ENCODE results near the gene MADD. TPM values are rescaled to one million over a fixed set of nuclear protein-coding genes. Genes with fewer than 3 reads are reported as not detected.

The MADD gene
- total RNA-seq, 1 donor from 2014 or later: 53.7 TPM

DNA sequence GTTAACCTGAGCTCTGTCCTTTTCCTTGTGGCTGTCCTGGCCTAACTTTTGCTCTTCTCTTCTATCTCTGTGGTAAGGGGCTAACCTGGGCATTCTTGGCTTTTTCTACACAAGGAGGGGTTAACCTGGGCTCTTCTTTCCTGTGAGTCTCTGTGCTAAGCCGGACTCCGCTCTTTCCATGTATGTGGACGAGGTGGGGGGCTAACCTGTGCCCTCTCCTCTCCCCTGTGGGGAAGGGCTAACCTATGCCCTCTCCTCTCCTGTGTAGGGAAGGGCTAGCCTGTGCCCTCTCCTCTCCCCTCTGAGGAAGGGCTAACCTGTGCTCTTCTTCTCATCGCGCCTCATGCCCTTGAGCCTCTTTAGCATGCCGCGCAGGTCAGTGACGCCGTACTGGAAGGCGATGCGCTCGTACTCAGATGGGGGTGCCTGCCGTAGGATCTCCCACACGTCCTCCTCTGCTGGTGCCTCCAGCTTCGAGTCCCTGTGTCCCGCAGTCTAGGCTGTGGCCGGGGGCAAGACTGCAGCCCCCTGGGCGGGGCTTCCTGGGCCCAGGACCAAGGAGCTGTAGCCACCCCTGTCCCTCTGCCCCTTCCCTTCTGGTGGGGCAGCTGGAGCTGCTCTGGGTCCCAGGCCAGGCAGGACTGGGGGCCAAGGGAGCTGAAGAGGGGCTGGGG lies 76.1 kb downstream of the MADD start:
- TF ChIP-seq, protein P1, sequence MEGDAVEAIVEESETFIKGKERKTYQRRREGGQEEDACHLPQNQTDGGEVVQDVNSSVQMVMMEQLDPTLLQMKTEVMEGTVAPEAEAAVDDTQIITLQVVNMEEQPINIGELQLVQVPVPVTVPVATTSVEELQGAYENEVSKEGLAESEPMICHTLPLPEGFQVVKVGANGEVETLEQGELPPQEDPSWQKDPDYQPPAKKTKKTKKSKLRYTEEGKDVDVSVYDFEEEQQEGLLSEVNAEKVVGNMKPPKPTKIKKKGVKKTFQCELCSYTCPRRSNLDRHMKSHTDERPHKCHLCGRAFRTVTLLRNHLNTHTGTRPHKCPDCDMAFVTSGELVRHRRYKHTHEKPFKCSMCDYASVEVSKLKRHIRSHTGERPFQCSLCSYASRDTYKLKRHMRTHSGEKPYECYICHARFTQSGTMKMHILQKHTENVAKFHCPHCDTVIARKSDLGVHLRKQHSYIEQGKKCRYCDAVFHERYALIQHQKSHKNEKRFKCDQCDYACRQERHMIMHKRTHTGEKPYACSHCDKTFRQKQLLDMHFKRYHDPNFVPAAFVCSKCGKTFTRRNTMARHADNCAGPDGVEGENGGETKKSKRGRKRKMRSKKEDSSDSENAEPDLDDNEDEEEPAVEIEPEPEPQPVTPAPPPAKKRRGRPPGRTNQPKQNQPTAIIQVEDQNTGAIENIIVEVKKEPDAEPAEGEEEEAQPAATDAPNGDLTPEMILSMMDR (IDR thresholded peaks at IDR 0.05): no peak

DNA sequence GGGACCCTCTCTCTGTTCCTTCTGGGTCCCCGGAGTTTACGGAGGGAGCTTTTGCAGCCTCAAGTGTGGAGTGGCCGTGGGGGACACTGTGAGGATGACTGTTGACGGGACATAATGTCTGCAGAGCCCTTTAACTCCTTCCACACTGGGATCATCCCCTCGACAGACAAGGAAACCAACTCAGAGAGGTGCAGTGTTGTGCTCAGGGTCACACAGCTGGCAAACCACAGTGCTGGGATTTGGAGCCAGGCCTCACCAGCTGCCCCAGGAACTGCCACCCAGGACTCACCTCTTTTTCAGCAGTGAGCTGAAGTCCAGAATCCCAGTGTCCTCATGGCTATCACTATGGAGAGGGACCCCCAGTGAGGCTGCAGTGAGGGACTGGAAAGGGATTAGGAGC lies 77.2 kb downstream of the MADD start:
- TF ChIP-seq, protein P1 (IDR thresholded peaks at IDR 0.05): no peak
- Histone ChIP-seq H3K4me3 (no peak overlapping the region), H3K4me1 (no peaks in the 10 kb centered on the region), H3K36me3 (no peaks in the 10 kb centered on the region), H3K9me3 (no peaks in the 10 kb centered on the region), H3K27me3 (ENCODE audit: low read depth) (no peaks in the 10 kb centered on the region), H3K27ac (no peak overlapping the region)
- intact Hi-C loops (cut with DNase I): no loop called here
- no peak for DNase-seq
- no peak for ATAC-seq

More for the DNA sequence above, 76.1 kb downstream of the MADD start:
- intact Hi-C loops (cut with DNase I): no loop called here
- H3K27ac ChIP-seq: no peak overlapping the region
- no peaks in the 10 kb centered on the region for H3K27me3 ChIP-seq (ENCODE audit: low read depth)
- ATAC-seq (no peak), DNase-seq (no peak)
- no peaks in the 10 kb centered on the region for H3K4me1 ChIP-seq
- H3K4me3 ChIP-seq: no peak overlapping the region
- H3K9me3 ChIP-seq: no peaks in the 10 kb centered on the region
- no peaks in the 10 kb centered on the region for H3K36me3 ChIP-seq

DNA sequence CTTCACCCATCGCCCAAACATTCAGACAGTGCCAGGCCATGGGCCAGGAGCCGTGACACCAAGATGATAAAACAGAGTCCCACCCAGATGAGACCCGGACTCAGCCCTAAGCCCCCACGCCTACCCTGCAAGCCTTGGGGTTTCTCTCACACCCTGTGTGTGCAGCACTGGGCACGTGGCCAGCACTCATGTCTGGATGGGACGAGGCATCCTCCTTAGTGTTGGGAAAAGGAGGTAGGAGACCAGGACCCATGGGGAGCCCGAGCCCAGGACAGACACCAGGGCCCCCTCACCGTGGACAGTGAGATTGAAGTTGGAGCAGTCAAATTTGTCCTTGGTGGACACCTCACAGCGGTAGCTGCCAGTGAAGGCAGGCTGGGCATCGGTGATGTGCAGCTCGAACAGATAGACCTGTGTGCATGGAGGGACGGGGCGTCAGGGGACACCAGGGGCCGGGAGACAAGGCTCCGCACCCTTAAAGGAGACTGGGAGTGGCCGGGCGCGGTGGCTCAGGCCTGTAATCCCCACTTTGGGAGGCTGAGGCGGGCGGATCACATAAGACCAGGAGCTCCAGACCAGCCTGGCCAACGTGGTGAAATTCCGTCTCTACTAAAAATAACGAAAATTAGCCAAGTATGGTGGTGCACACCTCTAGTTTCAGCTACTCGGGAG lies 78.3 kb downstream of the MADD start:
- ATAC-seq (no peak), DNase-seq (no peak)
- intact Hi-C loops (cut with DNase I): no loop called here
- TF ChIP-seq, protein P1 (IDR thresholded peaks at IDR 0.05): no peak
- Histone ChIP-seq H3K4me1 (no peaks in the 10 kb centered on the region), H3K4me3 (no peak overlapping the region), H3K9me3 (no peaks in the 10 kb centered on the region), H3K27me3 (ENCODE audit: low read depth) (no peaks in the 10 kb centered on the region), H3K36me3 (no peaks in the 10 kb centered on the region), H3K27ac (no peak overlapping the region)

DNA sequence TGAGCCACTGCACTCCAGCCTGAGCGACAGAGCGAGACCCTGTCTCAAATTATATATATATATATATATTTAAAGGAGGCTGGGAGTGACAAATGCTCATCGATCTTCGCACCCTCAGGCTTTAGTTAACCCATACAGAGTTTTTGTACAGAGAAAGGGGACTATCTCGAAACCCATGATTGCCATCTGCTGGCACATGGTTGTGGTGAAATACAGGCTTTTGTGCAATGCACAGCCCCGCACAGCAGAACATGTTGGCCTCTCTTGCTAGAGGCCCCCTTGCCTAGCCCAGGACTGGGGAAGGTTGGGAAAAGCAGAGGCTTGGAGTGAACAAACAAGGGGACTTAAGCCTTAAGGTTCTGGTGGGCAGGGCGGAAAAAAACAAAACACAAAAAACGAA lies 78.9 kb downstream of the MADD start:
- H3K36me3 ChIP-seq: no peaks in the 10 kb centered on the region
- no peak for DNase-seq
- no peak overlapping the region for H3K4me3 ChIP-seq
- no peak for ATAC-seq
- H3K4me1 ChIP-seq: no peaks in the 10 kb centered on the region
- H3K27me3 ChIP-seq (ENCODE audit: low read depth): no peaks in the 10 kb centered on the region
- H3K9me3 ChIP-seq: no peaks in the 10 kb centered on the region
- H3K27ac ChIP-seq: no peak overlapping the region
- TF ChIP-seq, protein P1 (IDR thresholded peaks at IDR 0.05): no peak
- intact Hi-C loops (cut with DNase I): no loop called here

DNA sequence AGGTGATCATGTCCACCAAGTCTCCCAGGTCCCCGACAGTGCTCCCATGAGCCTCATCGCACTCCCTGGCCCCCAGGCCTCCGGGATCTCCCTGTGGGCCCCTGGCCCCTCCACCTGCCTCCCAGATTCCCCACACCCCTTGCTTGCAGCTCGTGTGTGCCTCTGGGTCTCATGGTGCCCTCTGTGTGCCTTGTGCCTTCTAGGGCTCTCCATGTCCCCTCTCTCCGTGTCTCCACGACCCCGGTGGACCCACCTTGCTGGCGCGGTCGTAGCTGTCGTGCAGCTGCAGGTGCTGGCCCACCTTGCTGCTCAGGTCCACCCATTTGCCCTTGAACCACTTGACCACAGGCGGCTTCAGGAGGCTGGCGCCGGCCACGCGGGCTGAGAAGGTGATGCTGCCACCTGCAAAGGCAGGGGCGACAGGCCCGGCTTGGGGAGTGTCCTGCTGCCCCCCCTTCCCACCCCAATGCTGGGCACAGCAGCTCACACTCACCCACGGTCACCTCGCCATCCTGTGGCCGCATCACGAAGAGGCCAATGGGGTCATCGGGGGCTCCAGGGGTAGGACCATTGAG lies 79.7 kb downstream of the MADD start:
- peaks cover under 1% of the 10 kb centered on the region for H3K4me1 ChIP-seq
- ATAC-seq (no peak), DNase-seq (no peak)
- no peaks in the 10 kb centered on the region for H3K9me3 ChIP-seq
- TF ChIP-seq, protein P1 (IDR thresholded peaks at IDR 0.05): no peak
- intact Hi-C loops (cut with DNase I): no loop called here
- no peaks in the 10 kb centered on the region for H3K36me3 ChIP-seq
- H3K4me3 ChIP-seq: no peak overlapping the region
- H3K27ac ChIP-seq: no peak overlapping the region
- H3K27me3 ChIP-seq (ENCODE audit: low read depth): no peaks in the 10 kb centered on the region

Data from lower lobe of right lung (tissue), 2 donors.